ENCODE data around the gene ECE1.
A peak's percentile ranks its signal among the peaks of the same experiment; 100 is the strongest.

GRCh38 chr1:21287905-21288514 is 2.3 kb downstream of the ECE1 start:
- TF ChIP-seq POLR2AphosphoS5 (IDR thresholded peaks at IDR 0.05), result peak in 1 of 3 donors; percentile 21
- TF ChIP-seq, protein P1, sequence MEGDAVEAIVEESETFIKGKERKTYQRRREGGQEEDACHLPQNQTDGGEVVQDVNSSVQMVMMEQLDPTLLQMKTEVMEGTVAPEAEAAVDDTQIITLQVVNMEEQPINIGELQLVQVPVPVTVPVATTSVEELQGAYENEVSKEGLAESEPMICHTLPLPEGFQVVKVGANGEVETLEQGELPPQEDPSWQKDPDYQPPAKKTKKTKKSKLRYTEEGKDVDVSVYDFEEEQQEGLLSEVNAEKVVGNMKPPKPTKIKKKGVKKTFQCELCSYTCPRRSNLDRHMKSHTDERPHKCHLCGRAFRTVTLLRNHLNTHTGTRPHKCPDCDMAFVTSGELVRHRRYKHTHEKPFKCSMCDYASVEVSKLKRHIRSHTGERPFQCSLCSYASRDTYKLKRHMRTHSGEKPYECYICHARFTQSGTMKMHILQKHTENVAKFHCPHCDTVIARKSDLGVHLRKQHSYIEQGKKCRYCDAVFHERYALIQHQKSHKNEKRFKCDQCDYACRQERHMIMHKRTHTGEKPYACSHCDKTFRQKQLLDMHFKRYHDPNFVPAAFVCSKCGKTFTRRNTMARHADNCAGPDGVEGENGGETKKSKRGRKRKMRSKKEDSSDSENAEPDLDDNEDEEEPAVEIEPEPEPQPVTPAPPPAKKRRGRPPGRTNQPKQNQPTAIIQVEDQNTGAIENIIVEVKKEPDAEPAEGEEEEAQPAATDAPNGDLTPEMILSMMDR (IDR thresholded peaks at IDR 0.05), result no peak
- TF ChIP-seq POLR2A (IDR thresholded peaks at IDR 0.05), result no peak

Data from transverse colon (tissue), 4 donors.